Astrocyte of the cerebellum (primary cell): Measurements from ENCODE around the gene SDK2.

ENCODE experiments used
- DNase-seq: peaks from one replicate; pipeline ENCODE4 v3.0.0-alpha.2; 2011; ENCODE audit warnings: low read depth
- H3K4me3 ChIP-seq: 2 replicates; pipeline ENCODE4 v1.5.1; 2011; ENCODE audit warnings: mild to moderate bottlenecking, low read depth, low read length, moderate library complexity
- in situ Hi-C: cut with HindIII; loops from 2 replicates; pipeline ENCODE4 v1.10.0; 2017; ENCODE audit warnings: low sequenced_read_pairs
- TF ChIP-seq, protein P1 (sequence below): IDR thresholded peaks from 2 replicates; pipeline ENCODE4 v1.5.1; 2012; ENCODE audit warnings: low read length, low read depth, moderate library complexity, mild to moderate bottlenecking; ENCODE audit errors: missing control alignments

The SDK2 gene

DNA sequence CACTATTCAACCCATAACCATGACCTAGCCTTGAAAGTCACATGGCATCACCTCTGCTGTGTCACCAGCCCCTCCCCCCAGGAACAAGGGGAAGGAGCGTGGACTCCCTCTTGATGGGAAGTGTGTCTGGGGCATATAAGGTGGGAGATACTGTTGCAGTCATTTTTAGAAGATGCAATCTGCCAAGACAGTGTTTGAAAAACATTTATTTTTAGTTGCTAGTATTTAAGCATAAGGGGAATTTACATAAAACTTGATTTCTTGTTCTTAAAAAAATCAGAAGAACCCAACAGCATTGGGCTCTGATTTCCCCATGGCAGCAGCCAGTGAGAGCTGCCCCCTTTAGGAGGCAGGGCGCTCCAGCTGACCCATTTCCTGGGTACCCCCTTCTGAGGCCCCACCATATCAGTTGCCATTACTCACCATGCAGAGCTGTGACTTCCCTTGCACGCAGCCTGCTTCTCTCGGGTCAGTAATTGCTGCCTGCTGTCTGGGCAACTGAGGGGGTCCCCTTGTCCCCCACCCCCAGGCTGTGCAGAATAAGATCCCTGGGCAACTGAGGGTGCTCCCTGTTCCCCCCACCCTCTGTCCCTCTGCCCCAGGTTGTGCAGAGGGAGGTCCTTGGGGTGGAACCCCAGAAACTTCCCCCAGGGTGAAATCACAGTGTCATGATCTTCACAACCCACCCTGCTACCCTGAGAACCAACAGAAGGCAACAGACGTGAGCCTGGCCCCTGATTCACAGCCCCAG, 320.7 kb downstream of the SDK2 start:
- TF ChIP-seq, protein P1, sequence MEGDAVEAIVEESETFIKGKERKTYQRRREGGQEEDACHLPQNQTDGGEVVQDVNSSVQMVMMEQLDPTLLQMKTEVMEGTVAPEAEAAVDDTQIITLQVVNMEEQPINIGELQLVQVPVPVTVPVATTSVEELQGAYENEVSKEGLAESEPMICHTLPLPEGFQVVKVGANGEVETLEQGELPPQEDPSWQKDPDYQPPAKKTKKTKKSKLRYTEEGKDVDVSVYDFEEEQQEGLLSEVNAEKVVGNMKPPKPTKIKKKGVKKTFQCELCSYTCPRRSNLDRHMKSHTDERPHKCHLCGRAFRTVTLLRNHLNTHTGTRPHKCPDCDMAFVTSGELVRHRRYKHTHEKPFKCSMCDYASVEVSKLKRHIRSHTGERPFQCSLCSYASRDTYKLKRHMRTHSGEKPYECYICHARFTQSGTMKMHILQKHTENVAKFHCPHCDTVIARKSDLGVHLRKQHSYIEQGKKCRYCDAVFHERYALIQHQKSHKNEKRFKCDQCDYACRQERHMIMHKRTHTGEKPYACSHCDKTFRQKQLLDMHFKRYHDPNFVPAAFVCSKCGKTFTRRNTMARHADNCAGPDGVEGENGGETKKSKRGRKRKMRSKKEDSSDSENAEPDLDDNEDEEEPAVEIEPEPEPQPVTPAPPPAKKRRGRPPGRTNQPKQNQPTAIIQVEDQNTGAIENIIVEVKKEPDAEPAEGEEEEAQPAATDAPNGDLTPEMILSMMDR, result no peak
- in situ Hi-C loops, result no loop called here
- H3K4me3 ChIP-seq, result no peak overlapping the region
- no peak for DNase-seq

GRCh38 chr17:73320601-73321264, 323.5 kb downstream of the SDK2 start:
- in situ Hi-C loops, result no loop called here
- TF ChIP-seq, protein P1, result no peak
- H3K4me3 ChIP-seq, result no peak overlapping the region
- no peak for DNase-seq

GRCh38 chr17:73319766-73320165, 324.5 kb downstream of the SDK2 start:
- TF ChIP-seq, protein P1, result no peak
- no peak for DNase-seq
- H3K4me3 ChIP-seq, result no peak overlapping the region
- in situ Hi-C loops, result no loop called here

DNA sequence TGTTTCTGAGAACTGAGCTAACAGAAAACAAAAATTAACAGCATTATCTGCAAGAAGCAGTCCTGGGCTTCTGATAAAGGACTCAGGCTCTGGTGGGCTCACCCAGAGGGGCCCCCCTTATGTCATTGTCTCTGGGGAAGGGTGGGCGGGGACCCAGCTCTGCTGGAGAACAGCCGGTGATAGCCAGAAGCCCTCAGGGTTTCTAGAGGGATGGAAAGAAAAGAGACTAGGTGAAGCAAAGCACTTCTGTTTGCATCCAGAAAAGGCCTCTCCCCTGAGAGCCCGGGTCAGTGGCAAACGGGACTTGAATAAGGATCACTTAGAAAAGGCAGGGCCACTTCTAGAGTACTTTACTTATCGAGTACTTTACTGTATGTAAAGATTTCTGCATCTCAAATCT, 325.4 kb downstream of the SDK2 start:
- TF ChIP-seq, protein P1, result no peak
- no peak overlapping the region for H3K4me3 ChIP-seq
- no peak for DNase-seq
- in situ Hi-C loops, result no loop called here

GRCh38 chr17:73318427-73318813, 325.8 kb downstream of the SDK2 start:
- no peak for DNase-seq
- TF ChIP-seq, protein P1, result no peak
- no peak overlapping the region for H3K4me3 ChIP-seq
- in situ Hi-C loops, result no loop called here

- TF ChIP-seq, protein P1, result no peak
- in situ Hi-C loops, result no loop called here
- H3K4me3 ChIP-seq, result no peak overlapping the region
- no peak for DNase-seq
These were observed 326.5 kb downstream of the SDK2 start for GRCh38 chr17:73317513-73318426.
